NCI-H69 (cell line): ENCODE results near the gene NCCRP1.
A peak's percentile ranks its signal among the peaks of the same experiment; 100 is the strongest.

Source experiments
- DNase-seq: peaks from one replicate; lab custom pipeline; 2025; lab: John Stamatoyannopoulos, UW

The NCCRP1 gene

GRCh38 chr19:39196860-39197562 is at the start of gene NCCRP1:
NCCRP1 (plus strand) TSS chr19:39196964; CDS start chr19:39196983, 19 bp downstream.
- peak; percentile 27 for DNase-seq

DNA sequence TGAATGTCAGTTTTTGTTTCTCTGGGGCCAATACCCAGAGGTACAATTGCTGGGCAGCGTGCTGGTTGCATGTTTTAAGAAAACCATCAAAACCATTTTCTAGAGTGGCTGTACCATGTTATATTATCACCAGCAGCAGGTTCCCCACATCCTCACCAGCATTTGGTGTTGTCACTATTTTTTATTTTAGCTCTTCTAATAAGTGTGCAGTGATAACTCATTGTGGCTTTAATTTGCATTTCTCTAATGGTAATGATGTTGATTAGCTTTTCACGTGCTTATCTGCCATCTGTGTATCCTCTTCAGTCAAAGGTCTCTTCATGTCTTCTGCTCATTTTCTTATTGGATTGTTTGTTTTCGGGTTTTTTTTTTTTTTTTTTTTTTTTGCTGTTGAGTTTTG is 49.3 kb upstream of the NCCRP1 start:
- no peak for DNase-seq

GRCh38 chr19:39148939-39149529 is 47.7 kb upstream of the NCCRP1 start:
- DNase-seq: no peak

DNA sequence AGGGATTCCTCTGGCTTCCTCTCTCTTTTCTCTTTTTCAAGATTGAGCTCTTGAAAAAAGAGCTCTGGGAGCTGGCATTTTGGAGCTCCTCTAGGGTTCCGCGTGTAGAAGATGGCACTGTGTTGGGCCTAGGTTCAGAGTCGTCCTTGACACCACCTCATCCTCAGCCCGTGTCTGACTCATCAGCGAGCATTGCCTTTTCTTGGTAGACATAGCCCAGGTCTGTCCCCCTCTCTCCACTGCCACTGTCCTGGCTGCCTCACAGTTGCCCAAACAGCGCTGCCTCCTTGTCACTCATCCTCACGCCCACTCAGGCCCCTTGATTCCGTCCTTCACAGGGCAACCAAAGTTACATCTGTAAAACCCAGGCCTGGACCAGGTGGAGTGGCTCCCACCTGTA is 46.5 kb upstream of the NCCRP1 start:
- no peak for DNase-seq

- no peak for DNase-seq
These were observed 45.8 kb upstream of the NCCRP1 start for GRCh38 chr19:39150807-39151600.

GRCh38 chr19:39152066-39152465 is 44.7 kb upstream of the NCCRP1 start:
- no peak for DNase-seq

- no peak for DNase-seq
These were observed 42.6 kb upstream of the NCCRP1 start for GRCh38 chr19:39154100-39154628.

DNA sequence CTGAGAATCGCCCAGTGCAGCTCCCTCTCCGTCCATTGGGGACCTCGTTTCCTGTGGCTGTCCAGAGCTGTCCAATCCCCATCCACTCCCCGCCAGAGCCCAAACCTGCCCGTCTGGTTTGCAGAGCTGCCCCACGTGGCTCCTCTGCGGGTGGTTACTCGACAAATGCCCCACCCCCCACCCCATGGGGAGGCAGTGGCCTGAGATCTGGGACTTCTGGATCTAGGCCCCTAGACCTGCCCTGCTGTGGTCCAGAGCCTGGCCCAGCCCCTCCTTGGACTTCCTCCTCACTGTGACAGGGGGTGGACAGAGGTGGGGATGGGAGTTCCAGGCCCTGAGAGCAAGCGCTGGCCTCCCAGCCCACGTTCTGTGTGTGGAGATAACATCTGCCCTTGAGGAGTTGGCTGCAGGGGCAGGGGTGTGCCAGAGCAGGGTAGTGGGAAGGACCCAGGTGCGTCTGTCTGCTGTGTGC is 42.1 kb upstream of the NCCRP1 start:
- peak; percentile 6 for DNase-seq

DNA sequence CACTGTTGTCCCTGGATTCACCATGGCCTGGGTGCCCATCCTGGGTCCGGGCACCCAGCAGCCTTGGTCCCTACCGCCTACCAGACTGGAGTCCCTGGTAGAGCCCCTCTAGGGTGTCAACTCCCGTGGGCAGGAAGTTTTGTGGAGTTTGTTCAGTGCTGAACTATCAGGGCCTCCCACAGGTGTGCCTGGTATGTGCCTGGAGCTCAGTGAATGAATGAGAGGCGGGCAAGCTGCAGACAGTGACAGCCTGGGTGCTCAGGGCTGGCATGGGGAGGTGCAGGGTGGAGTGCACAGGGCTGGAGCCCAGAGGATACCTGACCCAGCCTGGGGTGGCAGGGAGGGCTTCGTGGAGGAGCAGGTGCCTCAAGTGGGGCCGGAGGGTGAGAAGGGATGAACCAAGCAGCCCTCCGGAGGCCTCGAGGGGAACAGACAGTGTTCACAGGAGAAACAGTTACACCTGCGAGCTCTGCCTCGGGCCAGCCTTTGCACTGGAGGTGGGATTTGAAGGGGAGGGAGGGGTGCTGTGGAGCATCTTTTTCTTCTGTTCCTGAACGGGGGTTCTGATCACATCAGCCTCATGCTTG is 41.6 kb upstream of the NCCRP1 start:
- DNase-seq: no peak

GRCh38 chr19:39155741-39156140 is 41.0 kb upstream of the NCCRP1 start:
- DNase-seq: no peak

DNA sequence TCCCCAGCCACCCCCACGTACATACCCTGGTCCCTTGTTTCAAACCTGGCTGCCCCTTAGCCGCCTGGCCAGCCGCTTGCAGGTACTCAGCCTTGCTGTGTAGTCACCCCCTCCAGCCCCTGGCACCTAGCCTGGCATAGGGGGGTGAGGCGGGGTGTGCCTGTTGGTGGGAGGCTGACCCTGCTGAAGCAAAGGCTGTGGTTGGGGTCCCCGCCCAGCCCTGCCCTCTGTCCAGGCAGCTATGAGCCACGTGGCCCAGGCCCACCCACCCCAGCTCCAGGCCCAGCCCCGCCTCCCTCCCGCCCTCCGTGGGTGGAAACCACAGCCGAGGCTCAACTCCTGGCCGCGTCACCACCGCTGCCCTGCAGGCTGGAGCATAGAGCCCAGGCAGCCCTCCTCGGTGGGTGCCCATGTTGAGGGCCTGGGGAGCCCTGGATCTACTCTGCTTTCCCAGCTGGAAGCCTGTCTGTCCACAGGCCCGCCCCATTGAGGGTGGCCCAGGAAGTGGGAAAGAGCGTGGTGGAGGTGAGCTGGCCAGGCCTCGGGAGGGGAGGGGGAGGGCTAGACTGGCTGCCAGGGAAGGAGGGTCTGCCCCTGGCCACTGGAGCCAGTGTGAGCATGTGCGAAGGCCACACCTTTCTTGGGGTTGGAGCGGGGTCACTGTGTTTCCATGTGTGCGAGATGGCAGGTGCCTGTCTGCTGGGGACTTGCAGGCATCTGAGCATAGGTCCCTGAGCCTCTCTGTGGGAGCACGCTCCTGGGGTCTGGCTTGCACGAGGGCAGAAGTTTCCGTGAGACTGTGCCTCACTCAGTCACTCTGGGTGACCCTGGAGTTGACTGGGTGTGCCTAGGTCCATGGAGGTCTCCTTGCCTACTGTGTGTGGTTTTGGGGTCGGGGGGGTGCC is 40.2 kb upstream of the NCCRP1 start:
- no peak for DNase-seq

DNA sequence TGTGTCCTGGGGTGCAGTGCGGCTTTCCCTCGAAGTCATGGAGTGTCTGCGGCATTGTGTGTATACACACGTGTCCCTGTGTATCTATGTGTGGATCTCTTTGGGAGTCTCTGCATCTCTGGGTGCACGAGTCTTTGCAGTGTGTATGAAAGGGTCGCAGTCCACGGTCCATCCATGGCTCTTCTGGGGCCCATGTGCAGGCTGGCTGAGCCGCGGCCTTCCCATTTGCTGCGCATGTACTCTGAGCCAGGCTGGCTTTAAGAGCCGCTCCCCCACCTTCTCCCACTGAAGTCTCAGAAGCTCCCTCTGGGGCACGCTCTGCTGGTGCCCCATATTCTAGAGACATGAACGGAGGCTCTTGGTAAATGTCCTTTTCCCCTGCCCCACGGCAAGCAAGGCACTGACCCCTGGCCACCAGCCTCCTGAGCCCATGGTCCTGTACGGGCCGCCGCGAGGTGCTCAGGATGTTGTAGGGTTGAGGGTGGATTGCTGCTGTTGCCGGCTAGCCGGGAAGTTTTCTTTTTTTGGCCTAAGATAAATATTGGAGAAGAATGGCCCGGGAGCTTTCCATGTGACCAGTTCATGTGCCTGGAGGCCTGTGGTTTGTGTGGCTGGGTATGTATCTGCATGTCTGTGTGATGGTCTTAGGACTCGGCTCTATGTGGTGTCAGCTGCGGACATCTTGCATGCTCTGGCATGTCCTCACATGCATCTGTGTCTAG is 39.3 kb upstream of the NCCRP1 start:
- no peak for DNase-seq

- no peak for DNase-seq
These were observed 38.8 kb upstream of the NCCRP1 start for GRCh38 chr19:39157997-39158389.

DNA sequence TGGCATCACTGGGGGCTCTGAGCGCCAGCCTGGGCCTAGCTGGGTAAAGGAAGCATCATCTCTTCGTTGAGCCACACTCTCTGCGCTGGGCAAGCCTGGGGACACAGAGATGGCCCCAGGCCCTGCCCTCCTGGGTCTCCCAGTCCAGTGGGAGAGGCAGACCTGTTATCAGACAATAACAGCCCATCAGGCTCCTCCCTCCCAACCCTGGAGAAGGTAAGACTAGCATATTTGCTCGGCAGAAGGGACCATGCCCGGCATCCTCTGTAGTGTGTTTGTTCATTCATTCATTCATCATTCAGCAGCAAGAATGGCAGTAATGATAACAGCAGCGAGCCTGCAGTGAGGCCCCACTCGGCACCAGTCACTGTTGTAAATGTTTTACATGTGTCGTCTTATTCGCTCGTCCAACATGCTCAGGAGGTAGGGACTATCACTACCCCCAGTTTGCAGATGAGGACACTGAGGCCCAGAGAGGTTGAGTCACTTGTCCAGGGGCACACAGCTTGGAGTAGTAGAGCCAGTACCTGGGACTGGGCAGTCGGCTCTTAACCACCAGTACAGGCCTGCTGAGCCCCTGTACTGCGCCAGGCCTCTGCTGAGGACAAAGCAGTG is 38.0 kb upstream of the NCCRP1 start:
- no peak for DNase-seq

GRCh38 chr19:39160523-39160861 is 36.3 kb upstream of the NCCRP1 start:
- DNase-seq: no peak

DNA sequence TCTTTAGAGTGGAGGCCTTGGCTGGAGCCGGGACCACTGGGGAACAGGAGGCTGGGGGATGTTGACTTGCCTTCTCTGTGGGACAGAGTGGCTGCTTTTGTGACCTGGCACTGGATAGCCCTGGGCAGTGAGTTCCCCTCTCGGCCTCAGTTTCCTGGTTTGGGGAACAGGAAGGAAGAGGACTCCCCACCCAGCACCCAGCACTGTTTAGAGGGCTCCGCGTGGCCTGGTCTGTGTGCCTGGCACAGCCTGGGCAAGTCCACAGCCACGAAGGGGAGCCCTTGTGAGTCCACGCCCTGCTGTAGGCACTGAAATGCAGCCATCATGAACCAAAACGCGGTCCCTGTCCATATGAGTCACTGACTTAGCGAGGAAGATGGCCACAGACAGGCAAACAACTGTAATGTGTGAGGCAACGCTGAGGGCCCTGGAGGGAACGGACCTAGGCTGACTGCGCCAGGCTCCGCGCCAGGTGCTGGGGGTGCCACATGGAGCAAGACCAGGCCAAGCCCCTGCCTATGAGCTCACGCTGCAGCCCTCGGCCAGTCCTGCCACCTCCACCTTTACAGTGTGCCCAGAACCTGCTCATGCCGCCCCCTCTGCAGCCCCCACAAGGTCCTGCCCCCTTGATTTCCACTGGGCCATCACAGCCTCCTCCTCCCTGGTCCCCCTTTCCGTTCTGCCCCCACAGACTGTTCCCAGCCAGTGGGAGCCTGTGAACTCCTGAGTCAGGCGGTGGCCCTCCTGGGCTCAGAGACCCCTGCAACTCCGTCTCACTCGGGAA is 35.7 kb upstream of the NCCRP1 start:
- no peak for DNase-seq

DNA sequence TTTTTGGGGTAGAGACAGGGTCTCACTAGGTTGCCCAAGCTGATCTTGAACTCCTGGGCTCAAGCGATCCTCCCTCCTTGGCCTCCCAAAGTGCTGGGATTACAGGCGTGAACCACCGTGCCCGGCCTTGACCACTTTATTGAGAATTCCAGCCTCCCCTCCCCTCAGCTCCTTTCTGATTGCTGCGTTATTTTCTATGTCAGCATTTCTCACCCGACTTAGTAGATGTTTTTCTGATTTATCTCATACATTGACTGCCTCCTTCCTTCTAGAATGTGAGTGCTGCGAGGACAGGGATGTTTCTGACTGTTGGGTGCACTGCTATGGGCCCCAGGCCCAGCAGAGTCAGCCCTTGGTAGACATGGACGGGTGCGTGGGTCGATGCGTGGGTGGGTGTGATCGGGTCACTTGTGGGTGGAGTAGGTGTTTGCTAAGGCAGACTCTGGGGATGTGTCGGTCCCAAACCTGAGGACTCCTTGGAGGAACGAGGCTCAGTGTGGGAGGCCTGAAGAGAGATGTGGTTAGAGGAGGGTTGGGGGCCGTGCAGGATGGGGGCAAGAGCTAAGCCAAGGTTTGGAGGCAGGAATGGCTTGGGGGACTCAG is 34.2 kb upstream of the NCCRP1 start:
- DNase-seq: no peak

GRCh38 chr19:39163621-39164020 is 33.1 kb upstream of the NCCRP1 start:
- DNase-seq: no peak

DNA sequence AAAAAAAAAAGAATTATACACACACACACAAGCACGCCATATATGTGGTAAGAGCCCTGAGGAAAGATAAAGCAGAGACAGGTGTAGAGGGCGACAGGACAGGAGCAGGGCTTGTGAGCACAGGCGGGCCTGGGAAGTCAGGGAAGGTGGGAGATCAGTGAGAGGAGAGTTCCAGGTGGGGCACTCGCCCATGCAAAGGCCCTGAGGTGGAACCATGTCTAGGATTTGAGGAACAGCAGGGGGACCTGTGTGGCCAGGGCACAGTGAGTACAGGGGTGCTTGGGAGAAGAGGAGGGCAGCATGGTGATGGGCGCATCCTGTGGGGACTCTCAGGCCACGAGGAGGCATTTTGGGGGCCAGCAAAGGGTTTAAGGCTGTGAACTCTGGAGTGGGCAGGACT is 32.5 kb upstream of the NCCRP1 start:
- DNase-seq: no peak
